Adipocyte (in vitro differentiated cells): ENCODE results near the gene BOLA2.
"Not testable (repeated sequence)": the region's sequence is repeated elsewhere in the genome, so short reads cannot be mapped to it uniquely, and the experiment has no call there.

Experiments used
- DNase-seq: peaks from one replicate; pipeline ENCODE4 v3.0.0-alpha.2; 2015; ENCODE audit warnings: low read depth
- H3K27me3 ChIP-seq: replicated peaks from 2 replicates; pipeline ENCODE4 v1.7.0; 2013; ENCODE audit warnings: mild to moderate bottlenecking, low read length, moderate library complexity; ENCODE audit not compliant: control insufficient read depth, insufficient read depth
- H3K36me3 ChIP-seq: 2 replicates; pipeline ENCODE4 v1.7.0; 2013; ENCODE audit warnings: low read length, mild to moderate bottlenecking, moderate library complexity; ENCODE audit not compliant: control insufficient read depth, insufficient read depth, severe bottlenecking
- H3K4me1 ChIP-seq: 2 replicates; pipeline ENCODE4 v1.7.0; 2013; ENCODE audit warnings: mild to moderate bottlenecking, low read length, moderate library complexity; ENCODE audit not compliant: control insufficient read depth, insufficient read depth
- H3K4me3 ChIP-seq: 2 replicates; pipeline ENCODE4 v1.7.0; 2013; ENCODE audit warnings: mild to moderate bottlenecking, low read length, moderate library complexity
- H3K9ac ChIP-seq: 2 replicates; pipeline ENCODE4 v1.7.0; 2013; ENCODE audit warnings: mild to moderate bottlenecking, low read length, moderate library complexity
- H3K9me3 ChIP-seq: 2 replicates; pipeline ENCODE4 v1.7.0; 2013; ENCODE audit warnings: mild to moderate bottlenecking, low read length, moderate library complexity; ENCODE audit not compliant: control insufficient read depth

The BOLA2 gene

DNA sequence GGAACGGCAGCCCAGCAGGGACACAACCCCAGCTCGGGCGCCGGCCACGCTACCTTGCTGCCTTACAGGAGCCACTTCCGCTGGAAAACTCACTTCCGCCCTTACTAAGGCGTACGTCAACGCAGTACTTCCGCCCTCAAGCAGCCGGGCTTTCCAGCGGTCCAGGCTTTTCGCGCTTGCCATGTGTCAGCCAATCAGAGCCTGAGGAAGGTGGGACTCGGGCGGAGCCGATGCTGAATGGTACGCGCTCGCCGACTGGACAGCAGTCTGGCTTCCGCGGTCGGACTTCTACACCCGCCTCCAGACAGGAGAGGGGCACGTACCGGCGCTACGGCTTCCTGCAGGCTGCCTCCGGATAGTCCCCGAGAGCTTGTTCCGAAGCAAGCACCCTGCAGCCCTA lies at the start of gene BOLA2, which contains the start of gene SLX1B:
TSS of gene BOLA2 (minus strand) at position 83 of the 400 bp plus-strand sequence. CDS start 98 bp downstream, outside the sequence.
TSS of gene SLX1B (plus strand) at position 265 of the 400 bp plus-strand sequence.
- not testable (repeated sequence) for H3K4me1 ChIP-seq, H3K27me3 ChIP-seq, DNase-seq, H3K9me3 ChIP-seq, H3K36me3 ChIP-seq, H3K4me3 ChIP-seq, H3K9ac ChIP-seq

DNA sequence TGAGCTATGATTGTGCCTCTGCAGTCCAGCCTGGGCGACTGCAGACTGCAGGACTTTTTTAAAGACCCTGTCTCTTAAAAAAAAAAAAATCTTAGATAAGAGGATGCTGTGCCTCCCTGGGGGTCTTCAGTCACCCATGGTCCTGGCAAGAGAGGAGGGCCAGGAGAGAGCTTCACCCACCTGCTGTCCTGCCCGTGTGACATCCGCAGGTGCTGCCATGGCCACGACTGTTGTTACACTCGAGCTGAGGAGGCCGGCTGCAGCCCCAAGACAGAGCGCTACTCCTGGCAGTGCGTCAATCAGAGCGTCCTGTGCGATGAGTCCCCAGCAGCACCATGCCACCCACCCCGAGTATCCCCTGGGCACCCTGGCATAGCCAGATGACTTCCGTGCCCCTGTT lies 28.1 kb upstream of the BOLA2 start:
- not testable (repeated sequence) for H3K9me3 ChIP-seq, H3K9ac ChIP-seq, H3K4me3 ChIP-seq, DNase-seq, H3K27me3 ChIP-seq, H3K36me3 ChIP-seq, H3K4me1 ChIP-seq

GRCh38 chr16:29472065-29472464 lies 17.9 kb upstream of the BOLA2 start:
- H3K9ac ChIP-seq, H3K36me3 ChIP-seq, H3K9me3 ChIP-seq, H3K4me1 ChIP-seq, DNase-seq, H3K27me3 ChIP-seq, H3K4me3 ChIP-seq: not testable (repeated sequence)

DNA sequence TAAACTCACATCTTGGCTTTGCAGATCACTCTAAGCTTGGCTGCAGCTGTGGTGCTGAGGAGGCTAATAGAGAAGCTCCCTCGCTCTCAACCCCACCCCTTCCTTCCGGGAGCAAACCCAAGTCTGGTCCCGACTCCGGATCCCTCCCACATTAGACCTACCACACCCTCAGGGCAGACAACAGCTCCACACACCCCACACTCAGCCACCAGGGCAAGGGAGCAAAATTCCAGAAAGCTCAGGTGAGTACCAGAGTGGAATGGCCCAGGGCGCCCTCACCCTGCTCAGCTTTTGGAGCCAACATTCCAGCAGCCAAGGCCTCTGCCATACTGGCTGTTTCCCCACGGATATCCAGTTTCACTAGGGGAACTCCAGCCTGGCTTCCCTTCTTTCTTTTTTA lies 15.5 kb upstream of the BOLA2 start:
- not testable (repeated sequence) for H3K36me3 ChIP-seq, H3K9ac ChIP-seq, H3K4me3 ChIP-seq, H3K27me3 ChIP-seq, H3K4me1 ChIP-seq, DNase-seq, H3K9me3 ChIP-seq

- not testable (repeated sequence) for H3K9ac ChIP-seq, H3K4me1 ChIP-seq, DNase-seq
These were observed 13.7 kb upstream of the BOLA2 start for GRCh38 chr16:29467654-29468366.

DNA sequence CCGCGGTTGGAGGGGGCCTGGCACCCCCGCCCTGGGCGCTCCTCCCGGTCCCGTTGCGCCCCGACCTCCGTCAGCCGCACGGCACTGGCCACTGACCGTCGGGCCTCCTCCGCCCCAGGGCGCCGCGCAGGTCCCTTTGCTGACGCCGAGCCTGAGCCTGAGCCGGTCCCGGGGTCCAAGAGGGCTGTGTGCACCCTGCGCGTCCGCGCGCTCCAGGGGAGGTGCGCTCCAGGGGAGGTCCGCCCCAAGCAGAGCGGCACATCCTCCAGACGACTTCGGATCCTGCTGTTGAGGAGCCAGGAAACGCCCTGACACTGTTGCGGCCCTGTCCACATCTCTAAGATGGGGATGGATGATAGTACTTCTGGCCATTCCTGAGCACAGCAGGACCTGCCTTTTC lies 12.8 kb upstream of the BOLA2 start:
- not testable (repeated sequence) for H3K27me3 ChIP-seq, H3K4me1 ChIP-seq, H3K36me3 ChIP-seq, H3K4me3 ChIP-seq, DNase-seq, H3K9ac ChIP-seq, H3K9me3 ChIP-seq

More at GRCh38 chr16:29467654-29468366, 13.7 kb upstream of the BOLA2 start:
- H3K27me3 ChIP-seq, H3K4me3 ChIP-seq, H3K36me3 ChIP-seq, H3K9me3 ChIP-seq: not testable (repeated sequence)

GRCh38 chr16:29465985-29466824 lies 12.1 kb upstream of the BOLA2 start:
- not testable (repeated sequence) for H3K27me3 ChIP-seq, DNase-seq, H3K4me3 ChIP-seq, H3K9me3 ChIP-seq, H3K9ac ChIP-seq, H3K36me3 ChIP-seq, H3K4me1 ChIP-seq

DNA sequence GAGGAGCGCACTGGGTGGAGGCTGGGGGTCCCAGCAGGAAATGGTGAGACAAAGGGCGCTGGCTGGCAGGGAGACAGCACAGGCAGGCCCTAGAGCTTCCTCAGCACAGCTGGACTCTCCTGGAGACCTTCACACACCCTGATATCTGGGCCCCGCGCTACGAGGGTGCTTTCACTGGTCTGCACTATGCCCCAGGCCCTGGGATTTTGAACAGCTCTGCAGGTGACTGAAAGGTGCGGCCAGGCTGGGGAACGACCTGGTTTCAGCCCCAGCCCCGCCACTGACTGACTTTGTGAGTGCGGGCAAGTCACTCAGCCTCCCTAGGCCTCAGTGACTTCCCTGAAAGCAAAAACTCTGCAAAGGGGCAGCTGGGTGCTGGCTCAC lies 6.5 kb upstream of the BOLA2 start:
- not testable (repeated sequence) for H3K4me3 ChIP-seq, DNase-seq, H3K36me3 ChIP-seq, H3K9ac ChIP-seq, H3K4me1 ChIP-seq, H3K9me3 ChIP-seq, H3K27me3 ChIP-seq

GRCh38 chr16:29459706-29460646 lies 5.8 kb upstream of the BOLA2 start, which contains the start of gene SULT1A4:
TSS of gene SULT1A4 (plus strand) at chr16:29459913. CDS start at chr16:29461386, 1,473 bp downstream.
- not testable (repeated sequence) for H3K36me3 ChIP-seq, DNase-seq, H3K4me1 ChIP-seq, H3K9me3 ChIP-seq, H3K27me3 ChIP-seq, H3K9ac ChIP-seq, H3K4me3 ChIP-seq

DNA sequence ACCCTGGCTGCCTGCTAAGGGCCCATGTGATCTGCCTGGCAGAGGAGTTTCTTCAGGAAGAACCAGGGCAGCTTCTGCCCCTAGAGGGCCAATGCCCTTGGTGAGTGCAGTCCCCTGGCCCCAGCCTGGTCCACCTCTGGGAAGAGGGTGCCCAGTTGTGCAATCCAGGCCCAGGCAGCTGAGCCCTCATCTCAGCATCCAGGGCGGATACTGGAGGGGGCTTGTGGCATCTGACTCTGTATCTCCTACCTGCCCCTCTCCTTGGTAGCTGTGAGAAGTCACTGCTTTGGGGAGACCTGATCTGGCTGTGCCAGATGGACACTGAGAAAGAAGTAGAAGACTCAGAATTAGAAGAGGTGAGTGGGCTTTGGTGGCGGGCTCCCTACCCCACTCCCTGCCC lies 3.5 kb upstream of the BOLA2 start:
- H3K9me3 ChIP-seq, H3K36me3 ChIP-seq, H3K4me1 ChIP-seq, H3K4me3 ChIP-seq, H3K9ac ChIP-seq, H3K27me3 ChIP-seq, DNase-seq: not testable (repeated sequence)

GRCh38 chr16:29454828-29455227 lies 677 bp upstream of the BOLA2 start:
- not testable (repeated sequence) for H3K4me1 ChIP-seq, H3K9ac ChIP-seq, H3K27me3 ChIP-seq, H3K4me3 ChIP-seq, H3K36me3 ChIP-seq, DNase-seq, H3K9me3 ChIP-seq
